ENCODE measurements around the gene TBC1D2B.
A peak's percentile ranks its signal among the peaks of the same experiment; 100 is the strongest.

The TBC1D2B gene

GRCh38 chr15:78061963-78062427 lies 15.5 kb downstream of the TBC1D2B start:
- no peaks in the 10 kb centered on the region for H3K36me3 ChIP-seq (replicated peaks; ENCODE audit: insufficient read depth, low read length)
- peak overlapping the region; percentile 44; the same call in 1 of the 2 replicates for H3K9ac ChIP-seq (ENCODE audit: low read length)
- peak overlapping the region; percentile 76 for H3K27ac ChIP-seq (ENCODE audit: low read length)
- H3K27me3 ChIP-seq (replicated peaks; ENCODE audit: insufficient read depth, low read length) = no peaks in the 10 kb centered on the region
- no peaks in the 10 kb centered on the region for H4K20me1 ChIP-seq (ENCODE audit: insufficient read depth, low read length)
- TF ChIP-seq EZH2 (optimal IDR thresholded peaks at IDR 0.05; ENCODE audit: low read depth, low read length) = no peak
- no peak for TF ChIP-seq EZH2phosphoT487 (IDR thresholded peaks at IDR 0.05; ENCODE audit: low read length)
- TF ChIP-seq, protein P1, sequence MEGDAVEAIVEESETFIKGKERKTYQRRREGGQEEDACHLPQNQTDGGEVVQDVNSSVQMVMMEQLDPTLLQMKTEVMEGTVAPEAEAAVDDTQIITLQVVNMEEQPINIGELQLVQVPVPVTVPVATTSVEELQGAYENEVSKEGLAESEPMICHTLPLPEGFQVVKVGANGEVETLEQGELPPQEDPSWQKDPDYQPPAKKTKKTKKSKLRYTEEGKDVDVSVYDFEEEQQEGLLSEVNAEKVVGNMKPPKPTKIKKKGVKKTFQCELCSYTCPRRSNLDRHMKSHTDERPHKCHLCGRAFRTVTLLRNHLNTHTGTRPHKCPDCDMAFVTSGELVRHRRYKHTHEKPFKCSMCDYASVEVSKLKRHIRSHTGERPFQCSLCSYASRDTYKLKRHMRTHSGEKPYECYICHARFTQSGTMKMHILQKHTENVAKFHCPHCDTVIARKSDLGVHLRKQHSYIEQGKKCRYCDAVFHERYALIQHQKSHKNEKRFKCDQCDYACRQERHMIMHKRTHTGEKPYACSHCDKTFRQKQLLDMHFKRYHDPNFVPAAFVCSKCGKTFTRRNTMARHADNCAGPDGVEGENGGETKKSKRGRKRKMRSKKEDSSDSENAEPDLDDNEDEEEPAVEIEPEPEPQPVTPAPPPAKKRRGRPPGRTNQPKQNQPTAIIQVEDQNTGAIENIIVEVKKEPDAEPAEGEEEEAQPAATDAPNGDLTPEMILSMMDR (IDR thresholded peaks at IDR 0.05; ENCODE audit: low read length) = no peak
- H3F3A ChIP-seq (ENCODE audit: insufficient read depth, low read length) = peaks cover 48% of the 10 kb centered on the region
- H2AFZ ChIP-seq (ENCODE audit: low read length) = peak overlapping the region; percentile 26
- peaks cover 57% of the 10 kb centered on the region for H3K4me1 ChIP-seq (ENCODE audit: low read length)
- no peaks in the 10 kb centered on the region for H3K9me2 ChIP-seq (replicated peaks; ENCODE audit: insufficient read depth, low read length)
- peak overlapping the region; percentile 81 for H3K4me2 ChIP-seq (ENCODE audit: low read depth, low read length)
- H3K9me3 ChIP-seq (replicated peaks; ENCODE audit: insufficient read depth, low read length) = no peaks in the 10 kb centered on the region
- DNase-seq = peak; percentile 82
- H3K79me2 ChIP-seq (ENCODE audit: low read length) = peaks cover 83% of the 10 kb centered on the region
- peak overlapping the region; percentile 60 for H3K4me3 ChIP-seq (ENCODE audit: low read length)

DNA sequence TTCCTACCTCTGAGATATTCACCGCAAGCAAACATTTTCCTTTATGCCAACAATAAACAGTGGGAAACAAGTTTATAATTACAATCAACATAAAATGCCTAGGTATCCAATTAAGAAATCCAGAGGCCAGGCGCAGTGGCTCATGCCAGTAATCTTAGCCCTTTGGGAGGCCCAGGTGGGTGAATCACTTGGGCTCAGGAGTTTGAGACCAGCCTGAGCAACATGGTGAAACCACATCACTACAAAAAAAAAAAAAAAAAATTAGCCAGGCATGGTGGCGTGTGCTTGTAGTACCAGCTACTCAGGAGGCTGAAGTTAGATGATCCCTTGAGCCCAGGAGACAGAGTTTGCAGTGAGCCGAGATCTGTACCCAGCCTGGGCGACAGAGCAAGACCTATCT lies 17.3 kb downstream of the TBC1D2B start:
- DNase-seq = no peak
- H3K9me2 ChIP-seq (replicated peaks; ENCODE audit: insufficient read depth, low read length) = no peaks in the 10 kb centered on the region

GRCh38 chr15:78059110-78059839 lies 18.2 kb downstream of the TBC1D2B start:
- Histone ChIP-seq H3K27ac (ENCODE audit: low read length) (no peak overlapping the region), H3K4me3 (ENCODE audit: low read length) (no peak overlapping the region), H3K27me3 (replicated peaks; ENCODE audit: insufficient read depth, low read length) (no peaks in the 10 kb centered on the region), H3K9me3 (replicated peaks; ENCODE audit: insufficient read depth, low read length) (no peaks in the 10 kb centered on the region), H3K36me3 (replicated peaks; ENCODE audit: insufficient read depth, low read length) (no peaks in the 10 kb centered on the region), H4K20me1 (ENCODE audit: insufficient read depth, low read length) (no peaks in the 10 kb centered on the region), H3F3A (ENCODE audit: insufficient read depth, low read length) (peaks cover 33% of the 10 kb centered on the region), H3K79me2 (ENCODE audit: low read length) (peaks cover 82% of the 10 kb centered on the region), H3K9me2 (replicated peaks; ENCODE audit: insufficient read depth, low read length) (no peaks in the 10 kb centered on the region), H3K9ac (ENCODE audit: low read length) (no peak overlapping the region), H2AFZ (ENCODE audit: low read length) (no peak overlapping the region), H3K4me1 (ENCODE audit: low read length) (peaks cover 48% of the 10 kb centered on the region), H3K4me2 (ENCODE audit: low read depth, low read length) (no peak overlapping the region)
- TF ChIP-seq EZH2phosphoT487 (IDR thresholded peaks at IDR 0.05; ENCODE audit: low read length) = no peak
- TF ChIP-seq, protein P1 (IDR thresholded peaks at IDR 0.05; ENCODE audit: low read length) = no peak
- no peak for TF ChIP-seq EZH2 (optimal IDR thresholded peaks at IDR 0.05; ENCODE audit: low read depth, low read length)
- no peak for DNase-seq

More for the DNA sequence above, 17.3 kb downstream of the TBC1D2B start:
- Histone ChIP-seq H3K9me3 (replicated peaks; ENCODE audit: insufficient read depth, low read length) (no peaks in the 10 kb centered on the region), H3F3A (ENCODE audit: insufficient read depth, low read length) (peaks cover 41% of the 10 kb centered on the region), H3K79me2 (ENCODE audit: low read length) (peaks cover 82% of the 10 kb centered on the region), H3K4me3 (ENCODE audit: low read length) (no peak overlapping the region), H3K4me1 (ENCODE audit: low read length) (peaks cover 57% of the 10 kb centered on the region), H2AFZ (ENCODE audit: low read length) (no peak overlapping the region), H3K9ac (ENCODE audit: low read length) (no peak overlapping the region), H3K36me3 (replicated peaks; ENCODE audit: insufficient read depth, low read length) (no peaks in the 10 kb centered on the region), H3K27me3 (replicated peaks; ENCODE audit: insufficient read depth, low read length) (no peaks in the 10 kb centered on the region), H4K20me1 (ENCODE audit: insufficient read depth, low read length) (no peaks in the 10 kb centered on the region), H3K27ac (ENCODE audit: low read length) (no peak overlapping the region), H3K4me2 (ENCODE audit: low read depth, low read length) (no peak overlapping the region)
- TF ChIP-seq, protein P1 (IDR thresholded peaks at IDR 0.05; ENCODE audit: low read length) = no peak
- no peak for TF ChIP-seq EZH2 (optimal IDR thresholded peaks at IDR 0.05; ENCODE audit: low read depth, low read length)
- TF ChIP-seq EZH2phosphoT487 (IDR thresholded peaks at IDR 0.05; ENCODE audit: low read length) = no peak
